ENCODE results near the gene MVK. TPM values are rescaled to one million over a fixed set of nuclear protein-coding genes. Genes with fewer than 3 reads are reported as not detected.

The MVK gene
- total and polyA plus RNA-seq, 2 experiments from 2014 or later: 18.3 to 34.3 TPM

DNA sequence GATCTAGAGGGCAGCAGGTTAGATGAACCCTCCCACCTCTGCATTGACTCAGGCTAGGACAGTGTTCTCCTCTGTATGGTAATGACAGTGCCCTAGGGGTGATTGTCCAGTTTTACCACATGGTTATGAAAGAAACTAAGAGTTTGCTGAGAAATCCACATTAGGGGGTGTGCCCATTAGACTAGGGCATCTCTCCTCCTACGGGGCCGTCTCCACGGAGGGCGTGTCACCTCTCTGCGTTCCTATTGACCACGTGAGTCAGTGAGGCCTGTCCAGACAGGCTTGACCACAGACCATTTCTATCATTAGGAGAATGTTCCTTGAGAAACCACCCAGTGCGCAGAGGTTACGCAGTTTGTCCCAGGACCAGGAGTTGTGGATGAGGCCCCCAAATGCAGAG lies 8.3 kb downstream of the MVK start:
- H3K27me3 ChIP-seq: no peaks in the 10 kb centered on the region
- H3K36me3 ChIP-seq (replicated peaks; ENCODE audit: insufficient read depth, low read depth): peaks cover 2% of the 10 kb centered on the region
- DNase-seq (ENCODE audit: low spot score): no peak
- no peaks in the 10 kb centered on the region for H3K9me3 ChIP-seq (ENCODE audit: low read depth)
- H3K9me2 ChIP-seq (replicated peaks; ENCODE audit: insufficient read depth): no peaks in the 10 kb centered on the region
- no peaks in the 10 kb centered on the region for H3K4me1 ChIP-seq (ENCODE audit: insufficient read depth)
- no peak overlapping the region for H3K4me3 ChIP-seq
- peaks cover 2% of the 10 kb centered on the region for H3K79me2 ChIP-seq
- 79% methylated on average over 8 of the region's 8 CpGs for WGBS (ENCODE audit: low lambda C conversion rate, missing lambda C conversion rate)
- no peak overlapping the region for H3K4me2 ChIP-seq
- H2AFZ ChIP-seq: no peak overlapping the region
- no peak overlapping the region for H3K27ac ChIP-seq
- no peaks in the 10 kb centered on the region for H4K20me1 ChIP-seq (ENCODE audit: insufficient read depth, poor library complexity, severe bottlenecking)
- no peak for TF ChIP-seq CTCF (IDR thresholded peaks at IDR 0.05; ENCODE audit: poor library complexity)
- TF ChIP-seq EZH2 (IDR thresholded peaks at IDR 0.05; ENCODE audit: borderline replicate concordance): no peak
- TF ChIP-seq EZH2phosphoT487 (IDR thresholded peaks at IDR 0.05; ENCODE audit: low read depth, severe bottlenecking, unreplicated experiment): no peak

- 95% methylated on average over 5 of the region's 5 CpGs for WGBS (ENCODE audit: low lambda C conversion rate, missing lambda C conversion rate)
- Histone ChIP-seq H4K20me1 (ENCODE audit: insufficient read depth, poor library complexity, severe bottlenecking) (no peaks in the 10 kb centered on the region), H3K4me2 (no peak overlapping the region), H2AFZ (no peak overlapping the region), H3K4me1 (ENCODE audit: insufficient read depth) (no peaks in the 10 kb centered on the region), H3K27me3 (no peaks in the 10 kb centered on the region), H3K9me3 (ENCODE audit: low read depth) (no peaks in the 10 kb centered on the region), H3K4me3 (no peak overlapping the region), H3K36me3 (replicated peaks; ENCODE audit: insufficient read depth, low read depth) (peaks cover 2% of the 10 kb centered on the region), H3K27ac (no peak overlapping the region), H3K79me2 (no peaks in the 10 kb centered on the region), H3K9me2 (replicated peaks; ENCODE audit: insufficient read depth) (no peaks in the 10 kb centered on the region)
- no peak for DNase-seq (ENCODE audit: low spot score)
- TF ChIP-seq CTCF (IDR thresholded peaks at IDR 0.05; ENCODE audit: poor library complexity): no peak
- no peak for TF ChIP-seq EZH2 (IDR thresholded peaks at IDR 0.05; ENCODE audit: borderline replicate concordance)
- TF ChIP-seq EZH2phosphoT487 (IDR thresholded peaks at IDR 0.05; ENCODE audit: low read depth, severe bottlenecking, unreplicated experiment): no peak
These were observed 9.0 kb downstream of the MVK start for GRCh38 chr12:109582636-109583035.

DNA sequence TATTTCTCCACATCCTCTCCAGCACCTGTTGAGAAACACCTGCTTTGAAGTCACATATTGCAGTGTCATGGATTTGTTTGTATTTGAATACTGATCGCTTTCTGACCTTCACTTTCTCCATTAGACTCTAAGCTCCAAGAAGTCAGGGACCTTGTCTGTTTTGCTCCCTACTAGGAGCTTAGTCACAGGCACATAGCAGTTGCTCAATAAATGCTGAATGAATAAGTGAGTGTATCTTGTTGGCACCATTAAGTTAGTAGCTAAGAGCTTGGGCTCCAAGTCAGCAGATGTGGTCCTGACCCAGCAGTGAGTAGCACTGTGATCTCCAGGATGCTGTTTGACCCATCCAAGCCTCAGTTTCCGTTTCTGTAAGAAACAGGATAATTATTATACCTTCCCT lies 10.1 kb downstream of the MVK start:
- Histone ChIP-seq H2AFZ (no peak overlapping the region), H3K9me2 (replicated peaks; ENCODE audit: insufficient read depth) (no peaks in the 10 kb centered on the region), H3K27ac (no peak overlapping the region), H3K79me2 (no peaks in the 10 kb centered on the region), H3K36me3 (replicated peaks; ENCODE audit: insufficient read depth, low read depth) (no peaks in the 10 kb centered on the region), H3K9me3 (ENCODE audit: low read depth) (no peaks in the 10 kb centered on the region), H3K4me1 (ENCODE audit: insufficient read depth) (peaks cover 3% of the 10 kb centered on the region), H3K4me3 (no peak overlapping the region), H3K4me2 (no peak overlapping the region), H4K20me1 (ENCODE audit: insufficient read depth, poor library complexity, severe bottlenecking) (no peaks in the 10 kb centered on the region), H3K27me3 (no peaks in the 10 kb centered on the region)
- no peak for TF ChIP-seq EZH2phosphoT487 (IDR thresholded peaks at IDR 0.05; ENCODE audit: low read depth, severe bottlenecking, unreplicated experiment)
- TF ChIP-seq CTCF (IDR thresholded peaks at IDR 0.05; ENCODE audit: poor library complexity): no peak
- TF ChIP-seq EZH2 (IDR thresholded peaks at IDR 0.05; ENCODE audit: borderline replicate concordance): no peak
- no peak for DNase-seq (ENCODE audit: low spot score)
- WGBS (ENCODE audit: low lambda C conversion rate, missing lambda C conversion rate): 98% methylated on average over 2 of the region's 2 CpGs
